OCI-LY7 (cell line): Measurements from ENCODE around the gene KCNH1.

Experiments
- CTCF ChIP-seq: fragments of 200-600 bp; sonication (generic); conservative IDR thresholded peaks from 2 replicates; pipeline ENCODE4 v1.5.1; 2014; ENCODE audit warnings: mild to moderate bottlenecking, antibody characterized with exemption, low read length, moderate library complexity, mixed read lengths
- EZH2phosphoT487 ChIP-seq: fragments of 200-600 bp; sonication (generic); IDR thresholded peaks from 2 replicates; pipeline ENCODE4 v1.6.1; 2018; ENCODE audit warnings: low read depth, borderline replicate concordance, mild to moderate bottlenecking, mixed run types, antibody characterized with exemption, low read length, moderate library complexity, mixed read lengths

- TF ChIP-seq CTCF (no peak), EZH2phosphoT487 (no peak)
These were observed 233.1 kb downstream of the KCNH1 start for GRCh38 chr1:210900820-210901219.
